Neural cell (in vitro differentiated cells): ENCODE results near the gene ZNF407. TPM values are rescaled to one million over a fixed set of nuclear protein-coding genes. Genes with fewer than 3 reads are reported as not detected.

ENCODE experiments used
- H2AFZ ChIP-seq: fragments of 200-600, 300-800 bp; sonication (generic), shearing (Covaris generic); 2 replicates; pipeline ENCODE4 v1.6.0; 2014; ENCODE audit warnings: low read depth, mild to moderate bottlenecking, antibody characterized with exemption, low read length, moderate library complexity
- H3F3A ChIP-seq: fragments of 200-600 bp; shearing (Covaris generic); 2 replicates; pipeline ENCODE4 v1.6.1; 2016; ENCODE audit warnings: mild to moderate bottlenecking, moderate library complexity, mixed read lengths, antibody characterized with exemption, low read length; ENCODE audit not compliant: insufficient read depth, poor library complexity, severe bottlenecking
- H3K27ac ChIP-seq: fragments of 200-600, 300-800 bp; sonication (generic), shearing (Covaris generic); 2 replicates; pipeline ENCODE4 v1.5.1; 2014; ENCODE audit warnings: mild to moderate bottlenecking, low read length, moderate library complexity
- H3K27me3 ChIP-seq: fragments of 300-800, 200-600 bp; sonication (generic), shearing (Covaris generic); 2 replicates; pipeline ENCODE4 v1.6.0; 2014; ENCODE audit warnings: mild to moderate bottlenecking, low read depth, low read length, moderate library complexity; ENCODE audit not compliant: insufficient read depth
- H3K36me3 ChIP-seq: fragments of 300-800, 200-600 bp; sonication (generic), shearing (Covaris generic); 2 replicates; pipeline ENCODE4 v1.5.1; 2014; ENCODE audit warnings: mild to moderate bottlenecking, antibody characterized with exemption, low read length, moderate library complexity; ENCODE audit not compliant: insufficient read depth
- H3K4me2 ChIP-seq: fragments of 300-800, 200-600 bp; sonication (generic), shearing (Covaris generic); 2 replicates; pipeline ENCODE4 v1.6.0; 2014; ENCODE audit warnings: mild to moderate bottlenecking, low read length
- H3K4me3 ChIP-seq: fragments of 300-800, 200-600 bp; sonication (generic), shearing (Covaris generic); 2 replicates; pipeline ENCODE4 v1.5.1; 2014; ENCODE audit warnings: mild to moderate bottlenecking, low read length, moderate library complexity
- H3K79me2 ChIP-seq: fragments of 200-600 bp; shearing (Covaris generic); replicated peaks from 2 replicates; pipeline ENCODE4 v1.6.0; 2014; ENCODE audit warnings: mild to moderate bottlenecking, low read length, moderate library complexity; ENCODE audit not compliant: insufficient read depth
- H3K9ac ChIP-seq: fragments of 300-800, 200-600 bp; sonication (generic), shearing (Covaris generic); 2 replicates; pipeline ENCODE4 v1.6.1; 2016; ENCODE audit warnings: mild to moderate bottlenecking, low read length, mixed read lengths
- H3K9me2 ChIP-seq: fragments of 200-600 bp; shearing (Covaris generic); 2 replicates; pipeline ENCODE4 v1.6.1; 2016; ENCODE audit warnings: mild to moderate bottlenecking, low read length, mixed read lengths; ENCODE audit not compliant: insufficient read depth
- H3K9me3 ChIP-seq: fragments of 200-600, 300-800 bp; sonication (generic), shearing (Covaris generic); 2 replicates; pipeline ENCODE4 v1.6.1; 2016; ENCODE audit warnings: mild to moderate bottlenecking, mixed run types, low read length, moderate library complexity, mixed read lengths
- H4K20me1 ChIP-seq: fragments of 200-600 bp; shearing (Covaris generic); 2 replicates; pipeline ENCODE4 v1.6.1; 2016; ENCODE audit warnings: mild to moderate bottlenecking, mixed run types; ENCODE audit not compliant: insufficient read depth
- CTCF ChIP-seq: fragments of 450-650 bp; IDR thresholded peaks from 2 replicates; pipeline ENCODE4 v1.5.1; 2014; ENCODE audit warnings: antibody characterized with exemption, mild to moderate bottlenecking, moderate library complexity; ENCODE audit not compliant: poor library complexity, severe bottlenecking
- EP300 ChIP-seq: fragments of 450-650 bp; conservative IDR thresholded peaks from 2 replicates; pipeline ENCODE4 v1.6.1; 2014; ENCODE audit warnings: antibody characterized with exemption, mild to moderate bottlenecking, moderate library complexity; ENCODE audit not compliant: poor library complexity, severe bottlenecking
- EZH2 ChIP-seq: fragments of 200-600, 300-800 bp; shearing (Covaris generic), sonication (generic); IDR thresholded peaks from 2 replicates; pipeline ENCODE4 v1.6.1; 2014; ENCODE audit warnings: antibody characterized with exemption, low read length, borderline replicate concordance, mild to moderate bottlenecking; ENCODE audit not compliant: insufficient read depth, poor library complexity, severe bottlenecking
- MXI1 ChIP-seq: fragments of 450-650 bp; conservative IDR thresholded peaks from 2 replicates; pipeline ENCODE4 v1.6.1; 2014; ENCODE audit warnings: antibody characterized with exemption, mild to moderate bottlenecking; ENCODE audit not compliant: poor library complexity, severe bottlenecking
- POLR2AphosphoS5 ChIP-seq: IDR thresholded peaks from 2 replicates; pipeline ENCODE4 v1.6.1; 2012
- RAD21 ChIP-seq: fragments of 450-650 bp; conservative IDR thresholded peaks from 2 replicates; pipeline ENCODE4 v1.6.1; 2014; ENCODE audit warnings: antibody characterized with exemption, mild to moderate bottlenecking, moderate library complexity
- REST ChIP-seq: IDR thresholded peaks from 2 replicates; pipeline ENCODE4 v1.6.1; 2012; ENCODE audit warnings: borderline replicate concordance
- SMC3 ChIP-seq: fragments of 450-650 bp; conservative IDR thresholded peaks from 2 replicates; pipeline ENCODE4 v1.6.1; 2014; ENCODE audit warnings: antibody characterized with exemption, mild to moderate bottlenecking, moderate library complexity; ENCODE audit not compliant: poor library complexity
- TAF1 ChIP-seq: IDR thresholded peaks from 2 replicates; pipeline ENCODE4 v1.6.1; 2012; ENCODE audit warnings: low read depth
- polyA plus RNA-seq: library from polyadenylated mRNA; depleted of rRNA; stranded (reverse); fragments of >200 nt; gene quantifications from 2 replicates; pipeline ENCODE4 v1.2.3, GENCODE V29; 2014

Gene ZNF407
- polyA plus RNA-seq, 1 donor from 2014 or later = 2.9 TPM

GRCh38 chr18:74793746-74794145, 196.1 kb downstream of the ZNF407 start:
- no peaks in the 10 kb centered on the region for H4K20me1 ChIP-seq
- no peaks in the 10 kb centered on the region for H3K27me3 ChIP-seq
- H3K79me2 ChIP-seq = no peaks in the 10 kb centered on the region
- no peak overlapping the region for H3K4me3 ChIP-seq
- TF ChIP-seq REST (no peak), EZH2 (no peak), RAD21 (no peak), TAF1 (no peak), MXI1 (no peak), CTCF (no peak), SMC3 (no peak), POLR2AphosphoS5 (no peak), EP300 (no peak)
- H2AFZ ChIP-seq = no peak overlapping the region
- H3K4me2 ChIP-seq = no peak overlapping the region
- no peaks in the 10 kb centered on the region for H3F3A ChIP-seq
- no peak overlapping the region for H3K9ac ChIP-seq
- H3K9me3 ChIP-seq = no peaks in the 10 kb centered on the region
- H3K9me2 ChIP-seq = no peaks in the 10 kb centered on the region
- no peaks in the 10 kb centered on the region for H3K36me3 ChIP-seq
- H3K27ac ChIP-seq = no peak overlapping the region

- Histone ChIP-seq H3K9me2 (no peaks in the 10 kb centered on the region), H3K4me2 (no peak overlapping the region), H3K27me3 (no peaks in the 10 kb centered on the region), H3K36me3 (no peaks in the 10 kb centered on the region), H4K20me1 (no peaks in the 10 kb centered on the region), H3K9me3 (no peaks in the 10 kb centered on the region), H3K4me3 (no peak overlapping the region), H3K79me2 (no peaks in the 10 kb centered on the region), H2AFZ (no peak overlapping the region), H3F3A (no peaks in the 10 kb centered on the region), H3K27ac (no peak overlapping the region), H3K9ac (no peak overlapping the region)
- TF ChIP-seq CTCF (no peak), EP300 (no peak), REST (no peak), TAF1 (no peak), RAD21 (no peak), SMC3 (no peak), POLR2AphosphoS5 (no peak), EZH2 (no peak), MXI1 (no peak)
These were observed 198.1 kb downstream of the ZNF407 start for GRCh38 chr18:74795751-74796150.
